Liver (tissue), 9 donors: Measurements from ENCODE around the gene SLC28A3. TPM values are rescaled to one million over a fixed set of nuclear protein-coding genes. Genes with fewer than 3 reads are reported as not detected.
"Not testable (repeated sequence)": the region's sequence is repeated elsewhere in the genome, so short reads cannot be mapped to it uniquely, and the experiment has no call there.

ENCODE experiments used
- DNase-seq: peaks from one replicate; pipeline ENCODE4 v3.0.0-alpha.2; 2017; ENCODE audit warnings: low spot score
- H3K27ac ChIP-seq, 2 donors: one replicate each; pipeline ENCODE4 v1.7.0; 2013; ENCODE audit warnings: inconsistent platforms in 2 of 2, low read length in 2 of 2, control low read depth in 1 of 2, low read depth in 1 of 2, mild to moderate bottlenecking in 1 of 2
- H3K27me3 ChIP-seq, 4 donors: one replicate each; pipeline versions ENCODE4 v1.6.1 to v1.7.0; 2013; ENCODE audit warnings: low read length in 3 of 4, inconsistent platforms in 1 of 4, mild to moderate bottlenecking in 1 of 4, moderate library complexity in 1 of 4; ENCODE audit not compliant: control insufficient read depth in 4 of 4, insufficient read depth in 4 of 4
- H3K36me3 ChIP-seq, 4 donors: one replicate each; pipeline versions ENCODE4 v1.6.1 to v1.7.0; 2013; ENCODE audit warnings: low read length in 3 of 4, mild to moderate bottlenecking in 3 of 4, low read depth in 1 of 4, moderate library complexity in 1 of 4; ENCODE audit not compliant: control insufficient read depth in 4 of 4, insufficient read depth in 3 of 4
- H3K4me1 ChIP-seq, 4 donors: one replicate each; pipeline versions ENCODE4 v1.6.1 to v1.7.0; 2013; ENCODE audit warnings: low read length in 3 of 4, mild to moderate bottlenecking in 3 of 4, moderate library complexity in 1 of 4; ENCODE audit not compliant: control insufficient read depth in 4 of 4, insufficient read depth in 4 of 4
- H3K4me3 ChIP-seq, 3 donors: one replicate each; pipeline versions ENCODE4 v1.6.1 to v1.7.0; 2013; ENCODE audit warnings: low read length in 3 of 3, control low read depth in 1 of 3, low read depth in 1 of 3, mild to moderate bottlenecking in 1 of 3
- H3K9ac ChIP-seq, 2 donors: one replicate each; pipeline ENCODE4 v1.7.0; 2013; ENCODE audit warnings: low read length in 2 of 2, mild to moderate bottlenecking in 2 of 2, moderate library complexity in 2 of 2, control low read depth in 1 of 2, low read depth in 1 of 2
- H3K9me3 ChIP-seq, 4 donors: one replicate each; pipeline versions ENCODE4 v1.6.1 to v1.7.0; 2013; ENCODE audit warnings: low read length in 3 of 4; ENCODE audit not compliant: control insufficient read depth in 4 of 4
- ATF3 ChIP-seq: IDR thresholded peaks from 2 replicates; pipeline ENCODE4 v1.6.1; 2016; ENCODE audit warnings: antibody characterized with exemption
- FOXA1 ChIP-seq: IDR thresholded peaks from 2 replicates; pipeline ENCODE4 v1.6.1; 2016; ENCODE audit warnings: antibody characterized with exemption
- FOXA2 ChIP-seq: IDR thresholded peaks from 2 replicates; pipeline ENCODE4 v1.6.1; 2016; ENCODE audit warnings: antibody characterized with exemption
- GABPA ChIP-seq, 2 donors: IDR thresholded peaks in 1 of 2; conservative IDR thresholded peaks in 1 of 2; 2 replicates each; pipeline ENCODE4 v1.6.1; 2016; ENCODE audit warnings: antibody characterized with exemption in 2 of 2, mild to moderate bottlenecking in 1 of 2, moderate library complexity in 1 of 2
- HNF4A ChIP-seq, 2 donors: conservative IDR thresholded peaks; 2 replicates each; pipeline ENCODE4 v1.6.1; 2016; ENCODE audit warnings: antibody characterized with exemption in 2 of 2, mild to moderate bottlenecking in 2 of 2
- HNF4G ChIP-seq: IDR thresholded peaks from 2 replicates; pipeline ENCODE4 v1.6.1; 2016; ENCODE audit warnings: antibody characterized with exemption
- JUND ChIP-seq, 2 donors: IDR thresholded peaks; 2 replicates each; pipeline ENCODE4 v1.6.1; 2016; ENCODE audit warnings: antibody characterized with exemption in 2 of 2
- NR2F2 ChIP-seq: IDR thresholded peaks from 2 replicates; pipeline ENCODE4 v1.6.1; 2016; ENCODE audit warnings: antibody characterized with exemption
- RAD21 ChIP-seq, 2 donors: IDR thresholded peaks; 2 replicates each; pipeline ENCODE4 v1.6.1; 2016; ENCODE audit warnings: antibody characterized with exemption in 2 of 2, mild to moderate bottlenecking in 2 of 2
- REST ChIP-seq: IDR thresholded peaks from 2 replicates; pipeline ENCODE4 v1.6.1; 2016; ENCODE audit warnings: antibody characterized with exemption, mild to moderate bottlenecking
- TAF1 ChIP-seq: conservative IDR thresholded peaks from 2 replicates; pipeline ENCODE4 v1.6.1; 2016; ENCODE audit warnings: antibody characterized with exemption, mild to moderate bottlenecking
- ZBTB33 ChIP-seq: IDR thresholded peaks from 2 replicates; pipeline ENCODE4 v1.6.1; 2016; ENCODE audit warnings: antibody characterized with exemption
- WGBS: extraction: QIAGEN DNeasy Blood & Tissue Kit; methylation state at CpG from one replicate; pipeline ENCODE4 v1.1.7; 2013; 5-methylcytosine and 5-hydroxymethylcytosine counted together
- polyA plus RNA-seq, 2 donors: library from polyadenylated mRNA; stranded (reverse) in 1 of 2; unstranded in 1 of 2; fragments of 200-250 nt in 1 of 2; fragments of >200 nt in 1 of 2; fragmentation: Nextera tagmentation in 1 of 2; extraction: Ambion mirVana in 1 of 2; gene quantifications; one replicate each; pipeline versions ENCODE4 v1.2.1 to v1.2.3, GENCODE V29; 2013 to 2015
- total RNA-seq, 2 donors: library from RNA; depleted of rRNA; stranded (reverse); fragments of >200 nt; gene quantifications; one replicate each; pipeline ENCODE4 v1.2.3, GENCODE V29; 2014
- donor health status: healthy.
- donor health status: healthy.
- donor health status: healthy.
- donor health status: healthy.
- donor health status: healthy.

The SLC28A3 gene
- total RNA-seq, result 1 to 10 TPM in 1 of 2 donors, under 1 TPM in 1; 0.37 to 1.3 TPM
- polyA plus RNA-seq, result under 1 TPM; 0.07 to 0.18 TPM

GRCh38 chr9:84340535-84340934 lies at the start of gene SLC28A3:
Gene SLC28A3, minus strand, starts transcription at chr9:84340758. Its CDS starts 125 bp downstream, at chr9:84340633.
- 71% methylated on average over 5 of the region's 5 CpGs for WGBS
- H3K9ac ChIP-seq, result no peak within 1 kb of the TSS
- H3K9me3 ChIP-seq, result no peaks in the 10 kb centered on the region
- no peak for DNase-seq
- H3K27ac ChIP-seq, result peak within 1 kb of the TSS in 1 of 2 donors; percentile 12
- H3K4me1 ChIP-seq, result no peaks in the 10 kb centered on the region
- no peak within 1 kb of the TSS for H3K4me3 ChIP-seq
- H3K27me3 ChIP-seq, result no peaks in the 10 kb centered on the region
- H3K36me3 ChIP-seq, result no peaks in the 10 kb centered on the region
- TF ChIP-seq HNF4A (conservative IDR thresholded peaks at IDR 0.05), result no peak
- no peak for TF ChIP-seq JUND (IDR thresholded peaks at IDR 0.05)
- no peak for TF ChIP-seq ATF3
- no peak for TF ChIP-seq FOXA1

GRCh38 chr9:84390254-84390653 lies 49.7 kb upstream of the SLC28A3 start:
- H3K4me3 ChIP-seq, H3K9ac ChIP-seq, H3K9me3 ChIP-seq, H3K36me3 ChIP-seq, H3K27me3 ChIP-seq, H3K4me1 ChIP-seq, DNase-seq, H3K27ac ChIP-seq: not testable (repeated sequence)
- 78% methylated on average over 7 of the region's 7 CpGs for WGBS

- Histone ChIP-seq H3K4me1 (peaks cover 0 to 3% (median 0%) of the 10 kb centered on the region in 4 donors), H3K27ac (no peak overlapping the region)
- TF ChIP-seq TAF1 (no peak), HNF4G (no peak)
These were observed 47.3 kb upstream of the SLC28A3 start for GRCh38 chr9:84387821-84388220.

GRCh38 chr9:84386753-84387152 lies 46.2 kb upstream of the SLC28A3 start:
- H3K36me3 ChIP-seq, result no peaks in the 10 kb centered on the region
- no peak overlapping the region for H3K27ac ChIP-seq
- H3K4me1 ChIP-seq, result peaks cover 0 to 3% (median 1%) of the 10 kb centered on the region in 4 donors
- no peak for TF ChIP-seq FOXA2
- TF ChIP-seq FOXA1, result no peak
- no peaks in the 10 kb centered on the region for H3K9me3 ChIP-seq
- no peak overlapping the region for H3K9ac ChIP-seq
- no peak overlapping the region for H3K4me3 ChIP-seq
- no peak for DNase-seq
- WGBS, result 96% methylated on average over 1 of the region's 1 CpG
- no peaks in the 10 kb centered on the region for H3K27me3 ChIP-seq

More at GRCh38 chr9:84387821-84388220, 47.3 kb upstream of the SLC28A3 start:
- Histone ChIP-seq H3K9ac (no peak overlapping the region), H3K9me3 (no peaks in the 10 kb centered on the region), H3K36me3 (no peaks in the 10 kb centered on the region), H3K27me3 (no peaks in the 10 kb centered on the region), H3K4me3 (no peak overlapping the region)
- WGBS, result 85% methylated on average over 5 of the region's 5 CpGs
- DNase-seq, result no peak

- Histone ChIP-seq H3K27me3 (no peaks in the 10 kb centered on the region), H3K9ac (no peak overlapping the region), H3K9me3 (no peaks in the 10 kb centered on the region), H3K36me3 (no peaks in the 10 kb centered on the region), H3K4me3 (no peak overlapping the region), H3K4me1 (peaks cover 0 to 3% (median 1%) of the 10 kb centered on the region in 4 donors), H3K27ac (no peak overlapping the region)
- DNase-seq, result no peak
- TF ChIP-seq ZBTB33 (no peak), NR2F2 (no peak), RAD21 (IDR thresholded peaks at IDR 0.05) (no peak), HNF4A (conservative IDR thresholded peaks at IDR 0.05) (no peak), GABPA (IDR thresholded peaks at IDR 0.05 in 1 of 2, conservative IDR thresholded peaks at IDR 0.05 in 1 of 2) (no peak), ATF3 (no peak), REST (no peak), JUND (IDR thresholded peaks at IDR 0.05) (no peak)
- WGBS, result 47% methylated on average over 1 of the region's 1 CpG
These were observed 45.0 kb upstream of the SLC28A3 start for GRCh38 chr9:84385386-84386040.
